Endothelial cell of umbilical vein (primary cell): Measurements from ENCODE around the gene ADARB2. TPM values are rescaled to one million over a fixed set of nuclear protein-coding genes. Genes with fewer than 3 reads are reported as not detected.

Experiments used
- BruUV-seq: library from RNA; stranded (reverse); fragments of 400-500 nt; replicated peaks from 2 replicates; lab custom pipeline; 2021; lab: Mats Ljungman, UMichigan
- CTCF ChIA-PET: fragments of 300-600, 350-600 bp; sonication (Branson Sonifier 250); formaldehyde crosslinking; loops from one replicate; lab custom pipeline; 2021; ENCODE audit warnings: antibody characterized with exemption, inconsistent platforms; lab: Charles Lee
- POLR2A ChIA-PET: fragments of 300-600, 350-600 bp; sonication (Branson Sonifier 250); formaldehyde crosslinking; loops from one replicate; lab custom pipeline; 2021; ENCODE audit warnings: antibody characterized with exemption, inconsistent platforms; lab: Charles Lee
- DNase-seq: peaks from one replicate; pipeline ENCODE4 v3.0.0-alpha.2; 2011; ENCODE audit warnings: low read depth, low spot score
- FAIRE-seq: peaks from 2 replicates; lab custom pipeline; 2011; peaks lifted over from hg19 to GRCh38; lab: Jason Lieb, UNC
- H2AFZ ChIP-seq: 2 replicates; pipeline ENCODE4 v1.6.0; 2012; ENCODE audit warnings: low read depth, low read length, control low read depth, inconsistent platforms
- H3K27ac ChIP-seq: 2 replicates; pipeline ENCODE4 v1.5.1; 2011; ENCODE audit warnings: low read depth, mild to moderate bottlenecking, control low read depth, low read length, moderate library complexity; ENCODE audit not compliant: insufficient read depth
- H3K27me3 ChIP-seq, 2 experiments: 2 replicates each; pipeline versions ENCODE4 v1.6.0 to v1.6.1; 2011; ENCODE audit warnings: low read length in 2 of 2, mixed read lengths in 1 of 2; ENCODE audit not compliant: control insufficient read depth in 2 of 2, insufficient read depth in 2 of 2
- H3K36me3 ChIP-seq, 2 experiments: 2 replicates in 1 of 2; 3 replicates in 1 of 2; pipeline ENCODE4 v1.5.1; 2011; ENCODE audit warnings: low read length in 2 of 2, mild to moderate bottlenecking in 1 of 2, moderate library complexity in 1 of 2; ENCODE audit not compliant: control insufficient read depth in 2 of 2, insufficient read depth in 2 of 2; ENCODE audit errors: extremely low read depth in 1 of 2
- H3K4me1 ChIP-seq: 3 replicates; pipeline ENCODE4 v1.5.1; 2011; ENCODE audit warnings: mild to moderate bottlenecking, low read length; ENCODE audit not compliant: control insufficient read depth, insufficient read depth; ENCODE audit errors: extremely low read depth
- H3K4me2 ChIP-seq: 2 replicates; pipeline ENCODE4 v1.6.1; 2011; ENCODE audit warnings: low read length, control low read depth, mixed read lengths; ENCODE audit not compliant: insufficient read depth
- H3K4me3 ChIP-seq, 3 experiments: fragments of 200-600 bp in 1 of 3; sonication (generic), shearing (Covaris generic) in 1 of 3; replicated peaks in 1 of 3; 2 replicates each; pipeline ENCODE4 v1.5.1; 2011 to 2016; ENCODE audit warnings: control low read depth in 3 of 3, low read length in 3 of 3, mild to moderate bottlenecking in 2 of 3, inconsistent platforms in 1 of 3, low read depth in 1 of 3, moderate library complexity in 1 of 3; ENCODE audit not compliant: insufficient read depth in 1 of 3
- H3K79me2 ChIP-seq: 2 replicates; pipeline ENCODE4 v1.6.0; 2012; ENCODE audit warnings: low read length, inconsistent platforms; ENCODE audit not compliant: control insufficient read depth, insufficient read depth
- H3K9ac ChIP-seq: replicated peaks from 2 replicates; pipeline ENCODE3; 2011; ENCODE audit warnings: low read length, control low read depth; ENCODE audit not compliant: insufficient read depth; ENCODE audit errors: extremely low read depth
- H3K9me1 ChIP-seq: replicated peaks from 3 replicates; pipeline ENCODE4 v1.6.0; 2011; ENCODE audit warnings: mild to moderate bottlenecking, low read length; ENCODE audit not compliant: control insufficient read depth, insufficient read depth; ENCODE audit errors: extremely low read depth
- H3K9me3 ChIP-seq: replicated peaks from 2 replicates; pipeline ENCODE4 v1.5.1; 2012; ENCODE audit warnings: low read length, inconsistent platforms; ENCODE audit not compliant: control insufficient read depth, insufficient read depth
- H4K20me1 ChIP-seq: replicated peaks from 2 replicates; pipeline ENCODE3; 2011; ENCODE audit warnings: mild to moderate bottlenecking, low read length; ENCODE audit not compliant: control insufficient read depth, insufficient read depth; ENCODE audit errors: extremely low read depth
- EZH2 ChIP-seq: IDR thresholded peaks from 2 replicates; pipeline ENCODE4 v1.6.1; 2012; ENCODE audit warnings: borderline replicate concordance, low read depth, mild to moderate bottlenecking, moderate library complexity, low read length, inconsistent platforms; ENCODE audit not compliant: severe bottlenecking
- FOS ChIP-seq: IDR thresholded peaks from 2 replicates; pipeline ENCODE4 v1.6.1; 2011; ENCODE audit warnings: mild to moderate bottlenecking, low read length, moderate library complexity, borderline replicate concordance; ENCODE audit not compliant: insufficient read depth
- GATA2 ChIP-seq: IDR thresholded peaks from 2 replicates; pipeline ENCODE4 v1.7.0; 2011; ENCODE audit warnings: low read depth, mild to moderate bottlenecking, moderate library complexity, mixed read lengths, low read length; ENCODE audit not compliant: insufficient read length, insufficient read depth
- JUN ChIP-seq: IDR thresholded peaks from 2 replicates; pipeline ENCODE4 v1.6.1; 2011; ENCODE audit warnings: borderline replicate concordance, low read depth; ENCODE audit not compliant: insufficient read length, insufficient read depth
- MYC ChIP-seq: IDR thresholded peaks from one replicate; pipeline ENCODE4 v1.6.1; 2011; ENCODE audit warnings: mild to moderate bottlenecking, low read depth, low read length
- POLR2A ChIP-seq: IDR thresholded peaks from 2 replicates; pipeline ENCODE4 v1.6.1; 2012; ENCODE audit warnings: low read depth, mild to moderate bottlenecking, control low read depth, low read length
- POLR2AphosphoS5 ChIP-seq: IDR thresholded peaks from 2 replicates; pipeline ENCODE4 v1.6.1; 2012; ENCODE audit warnings: low read depth, mild to moderate bottlenecking, control low read depth, low read length, moderate library complexity; ENCODE audit not compliant: insufficient read depth
- dilution Hi-C: fragments of 300-500 bp; cut with MboI; formaldehyde crosslinking; loops from one replicate; pipeline ENCODE4 v1.15.0; 2019; ENCODE audit warnings: low sequenced_read_pairs; ENCODE audit not compliant: extremely low pct_ligation_motif_present
- intact Hi-C: fragments of 100-400 bp; cut with micrococcal nuclease; formaldehyde crosslinking; loops from one replicate; pipeline ENCODE4 v1.10.0; 2022
- polyA plus RNA-seq, 4 experiments: library from polyadenylated mRNA; depleted of rRNA in 3 of 4; stranded (reverse) in 3 of 4; unstranded in 1 of 4; fragments of >200 nt; gene quantifications; 2 replicates each; pipeline versions ENCODE4 v1.2.1 to v1.2.3, GENCODE V29; 2011 to 2012; ENCODE audit warnings: missing spikeins in 1 of 4
- total RNA-seq: library from RNA; stranded (reverse); gene quantifications from 2 replicates; pipeline ENCODE4 v1.2.3, GENCODE V29; 2021
- TF ChIP-seq, protein P1 (sequence below): IDR thresholded peaks from 2 replicates; pipeline ENCODE4 v1.6.1; 2011; ENCODE audit not compliant: insufficient read depth, insufficient read length
- TF ChIP-seq, protein P2 (sequence below), 2 donors: IDR thresholded peaks; 1 replicate in 1 of 2; 2 replicates in 1 of 2; pipeline ENCODE4 v1.5.1; 2011; ENCODE audit warnings: low read length in 2 of 2, mild to moderate bottlenecking in 2 of 2, moderate library complexity in 2 of 2, control low read depth in 1 of 2, inconsistent platforms in 1 of 2, low read depth in 1 of 2; ENCODE audit not compliant: insufficient read depth in 1 of 2; ENCODE audit errors: extremely low read depth in 1 of 2

The ADARB2 gene
- total and polyA plus RNA-seq, 2 donors (not counting 3 experiments of a cell fraction or from before 2014, with no cell fraction given), result not detected

- CTCF ChIA-PET, result no interaction called here
- TF ChIP-seq EZH2 (no peak), MYC (no peak), FOS (no peak), GATA2 (no peak), POLR2AphosphoS5 (no peak), JUN (no peak), POLR2A (no peak)
- TF ChIP-seq, protein P1, sequence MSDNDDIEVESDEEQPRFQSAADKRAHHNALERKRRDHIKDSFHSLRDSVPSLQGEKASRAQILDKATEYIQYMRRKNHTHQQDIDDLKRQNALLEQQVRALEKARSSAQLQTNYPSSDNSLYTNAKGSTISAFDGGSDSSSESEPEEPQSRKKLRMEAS, result no peak
- TF ChIP-seq, protein P2, sequence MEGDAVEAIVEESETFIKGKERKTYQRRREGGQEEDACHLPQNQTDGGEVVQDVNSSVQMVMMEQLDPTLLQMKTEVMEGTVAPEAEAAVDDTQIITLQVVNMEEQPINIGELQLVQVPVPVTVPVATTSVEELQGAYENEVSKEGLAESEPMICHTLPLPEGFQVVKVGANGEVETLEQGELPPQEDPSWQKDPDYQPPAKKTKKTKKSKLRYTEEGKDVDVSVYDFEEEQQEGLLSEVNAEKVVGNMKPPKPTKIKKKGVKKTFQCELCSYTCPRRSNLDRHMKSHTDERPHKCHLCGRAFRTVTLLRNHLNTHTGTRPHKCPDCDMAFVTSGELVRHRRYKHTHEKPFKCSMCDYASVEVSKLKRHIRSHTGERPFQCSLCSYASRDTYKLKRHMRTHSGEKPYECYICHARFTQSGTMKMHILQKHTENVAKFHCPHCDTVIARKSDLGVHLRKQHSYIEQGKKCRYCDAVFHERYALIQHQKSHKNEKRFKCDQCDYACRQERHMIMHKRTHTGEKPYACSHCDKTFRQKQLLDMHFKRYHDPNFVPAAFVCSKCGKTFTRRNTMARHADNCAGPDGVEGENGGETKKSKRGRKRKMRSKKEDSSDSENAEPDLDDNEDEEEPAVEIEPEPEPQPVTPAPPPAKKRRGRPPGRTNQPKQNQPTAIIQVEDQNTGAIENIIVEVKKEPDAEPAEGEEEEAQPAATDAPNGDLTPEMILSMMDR (IDR thresholded peaks at IDR 0.05; ENCODE audit: extremely low read depth in 1 of 2, insufficient read depth in 1 of 2, low read depth in 1 of 2, low read length in 2 of 2), result no peak
- Histone ChIP-seq H4K20me1 (no peaks in the 10 kb centered on the region), H3K4me3 (no peak overlapping the region), H3K27me3 (no peaks in the 10 kb centered on the region), H3K9ac (no peak overlapping the region), H3K36me3 (no peaks in the 10 kb centered on the region), H3K4me2 (no peak overlapping the region), H3K4me1 (no peaks in the 10 kb centered on the region), H2AFZ (no peak overlapping the region), H3K27ac (no peak overlapping the region), H3K9me3 (peaks cover 6% of the 10 kb centered on the region), H3K9me1 (no peaks in the 10 kb centered on the region), H3K79me2 (no peaks in the 10 kb centered on the region)
- FAIRE-seq (no peak), DNase-seq (no peak)
- dilution Hi-C loops, result no loop called here
- intact Hi-C loops, result no loop called here
- POLR2A ChIA-PET, result no interaction called here
- BruUV-seq, result no TSS peak
These were observed 327.9 kb downstream of the ADARB2 start for GRCh38 chr10:1409392-1409791.
